Measurements from ENCODE around the gene CDKL1.

CDKL1 gene

GRCh38 chr14:50344116-50344775 is 52.4 kb downstream of the CDKL1 start:
- H3K27ac ChIP-seq (ENCODE audit: extremely low read depth, low read depth, low read length), result no peak overlapping the region
- TF ChIP-seq ZNF362 (tag by site-specific recombination; IDR thresholded peaks at IDR 0.05) (no peak), ZNF658 (tag by site-specific recombination; IDR thresholded peaks at IDR 0.05) (no peak), ZNF211 (tag by site-specific recombination; IDR thresholded peaks at IDR 0.05; ENCODE audit: low read depth) (no peak), ZNF354C (tag by site-specific recombination; IDR thresholded peaks at IDR 0.05; ENCODE audit: borderline replicate concordance, low read depth) (no peak), SALL2 (tag by site-specific recombination; IDR thresholded peaks at IDR 0.05; ENCODE audit: borderline replicate concordance) (no peak), RBAK (tag by site-specific recombination; IDR thresholded peaks at IDR 0.05) (no peak), ZNF341 (tag by site-specific recombination; IDR thresholded peaks at IDR 0.05; ENCODE audit: low read depth) (no peak), ZNF324 (tag by site-specific recombination; IDR thresholded peaks at IDR 0.05) (no peak), ZNF529 (tag by site-specific recombination; IDR thresholded peaks at IDR 0.05; ENCODE audit: insufficient replicate concordance) (no peak)
- no peaks in the 10 kb centered on the region for H3K9me3 ChIP-seq (ENCODE audit: control insufficient read depth, insufficient read depth, low read depth, low read length)
- ChIA-PET POLR2A (no interaction called here), CTCF (interaction anchor here (0.6 to 1.3 kb wide), 5 partner anchors 17 to 199 kb away, joined by 3 to 5 read pairs (median 3); no protein-coding TSS in a partner anchor)
- no peaks in the 10 kb centered on the region for H3K36me3 ChIP-seq (ENCODE audit: control insufficient read depth in 2 of 2, insufficient read depth in 1 of 2, low read length in 2 of 2)
- no peak overlapping the region for H3K4me3 ChIP-seq (ENCODE audit: low read depth, low read length)
- peaks cover 14% of the 10 kb centered on the region; the same call in 1 of the 2 replicates for H3K4me1 ChIP-seq (ENCODE audit: control insufficient read depth, insufficient read depth, low read length)

GRCh38 chr14:50343434-50343833 is 53.2 kb downstream of the CDKL1 start:
- Histone ChIP-seq H3K4me1 (ENCODE audit: control insufficient read depth, insufficient read depth, low read length) (peaks cover 14% of the 10 kb centered on the region; the same call in 1 of the 2 replicates), H3K36me3 (ENCODE audit: control insufficient read depth in 2 of 2, insufficient read depth in 1 of 2, low read length in 2 of 2) (no peaks in the 10 kb centered on the region), H3K9me3 (ENCODE audit: control insufficient read depth, insufficient read depth, low read depth, low read length) (no peaks in the 10 kb centered on the region), H3K4me3 (ENCODE audit: low read depth, low read length) (no peak overlapping the region), H3K27ac (ENCODE audit: extremely low read depth, low read depth, low read length) (no peak overlapping the region)
- TF ChIP-seq ZNF792 (tag by site-specific recombination; IDR thresholded peaks at IDR 0.05), result no peak
- TF ChIP-seq ZFHX2 (tag by site-specific recombination; conservative IDR thresholded peaks at IDR 0.05), result no peak
- no peak for TF ChIP-seq ZBTB1 (tag by site-specific recombination; IDR thresholded peaks at IDR 0.05)
- TF ChIP-seq ZNF362 (tag by site-specific recombination; IDR thresholded peaks at IDR 0.05), result no peak
- TF ChIP-seq ZSCAN16 (tag by site-specific recombination; IDR thresholded peaks at IDR 0.05), result no peak
- TF ChIP-seq ZNF747 (tag by site-specific recombination; IDR thresholded peaks at IDR 0.05), result no peak
- TF ChIP-seq ZBTB10 (tag by site-specific recombination; IDR thresholded peaks at IDR 0.05), result no peak
- no peak for TF ChIP-seq ZBTB20 (tag by site-specific recombination; IDR thresholded peaks at IDR 0.05)
- no peak for TF ChIP-seq ZNF777 (tag by site-specific recombination; IDR thresholded peaks at IDR 0.05; ENCODE audit: borderline replicate concordance)
- ChIA-PET CTCF (interaction anchor here (1.1 kb wide), 2 partner anchors 23 to 430 kb away, joined by 5 read pairs; no protein-coding TSS in a partner anchor), POLR2A (interaction anchor here (1.1 kb wide), 1 partner anchor 188 kb away, joined by 4 read pairs; no protein-coding TSS in a partner anchor)

Data from HEK293 (cell line).